Spleen (tissue), 11 donors: ENCODE measurements around the gene FUOM. TPM values are rescaled to one million over a fixed set of nuclear protein-coding genes. Genes with fewer than 3 reads are reported as not detected.
A peak's percentile ranks its signal among the peaks of the same experiment; 100 is the strongest.

Source experiments
- DNase-seq: peaks from one replicate; pipeline ENCODE4 v3.0.0-alpha.2; 2020
- H3K27ac ChIP-seq, 8 donors: fragments of 200-600 bp; sonication (generic) in 7 of 8; 1 replicate in 4 of 8; 2 replicates in 4 of 8; pipeline versions ENCODE4 v1.5.0 to v1.8.0; 2016 to 2021; ENCODE audit warnings: inconsistent platforms in 4 of 8, mild to moderate bottlenecking in 4 of 8, moderate library complexity in 1 of 8
- H3K27me3 ChIP-seq, 7 donors: fragments of 200-600 bp; sonication (generic) in 6 of 7; replicated peaks in 1 of 7; 1 replicate in 4 of 7; 2 replicates in 3 of 7; pipeline versions ENCODE4 v1.5.0 to v1.8.0; 2016 to 2021; ENCODE audit warnings: inconsistent platforms in 3 of 7, mild to moderate bottlenecking in 1 of 7
- H3K36me3 ChIP-seq, 6 donors: fragments of 200-600 bp; sonication (generic) in 5 of 6; 1 replicate in 4 of 6; 2 replicates in 2 of 6; pipeline versions ENCODE4 v1.5.0 to v1.8.0; 2016 to 2021; ENCODE audit warnings: inconsistent platforms in 2 of 6
- H3K4me1 ChIP-seq, 6 donors: fragments of 200-600 bp; sonication (generic) in 5 of 6; 1 replicate in 3 of 6; 2 replicates in 3 of 6; pipeline versions ENCODE4 v1.5.0 to v1.8.0; 2016 to 2021; ENCODE audit warnings: inconsistent platforms in 3 of 6
- H3K4me3 ChIP-seq, 8 donors: fragments of 200-600 bp; sonication (generic) in 7 of 8; 1 replicate in 4 of 8; 2 replicates in 4 of 8; pipeline versions ENCODE4 v1.5.0 to v1.8.0; 2016 to 2021; ENCODE audit warnings: inconsistent platforms in 4 of 8, mild to moderate bottlenecking in 4 of 8, moderate library complexity in 2 of 8
- H3K9me3 ChIP-seq, 8 donors: fragments of 200-600 bp; sonication (generic) in 7 of 8; 1 replicate in 4 of 8; 2 replicates in 4 of 8; pipeline versions ENCODE4 v1.5.0 to v1.8.0; 2016 to 2021; ENCODE audit warnings: inconsistent platforms in 4 of 8
- CTCF ChIP-seq, 11 experiments: fragments of 200-600 bp in 7 of 11; fragments of 450-650 bp in 4 of 11; sonication (generic) in 4 of 11; IDR thresholded peaks in 8 of 11; conservative IDR thresholded peaks in 3 of 11; 1 replicate in 7 of 11; 2 replicates in 4 of 11; pipeline versions ENCODE4 v1.4.0 to v1.8.0; 2016 to 2021; ENCODE audit warnings: antibody characterized with exemption in 11 of 11, inconsistent platforms in 4 of 11, mild to moderate bottlenecking in 1 of 11
- POLR2A ChIP-seq, 3 donors: fragments of 450-650 bp; IDR thresholded peaks; one replicate each; pipeline ENCODE4 v1.5.1; 2017; ENCODE audit warnings: antibody characterized with exemption in 3 of 3, mild to moderate bottlenecking in 1 of 3
- POLR2AphosphoS5 ChIP-seq, 3 donors: sonication (generic); formaldehyde crosslinking; IDR thresholded peaks; one replicate each; pipeline ENCODE4 v1.5.1; 2017; ENCODE audit warnings: antibody characterized with exemption in 3 of 3
- WGBS, 5 donors: extraction: QIAGEN DNeasy Blood & Tissue Kit in 3 of 5; methylation state at CpG; one replicate each; pipeline versions ENCODE4 v1.1.5 to v1.1.7; 2013 to 2018; 5-methylcytosine and 5-hydroxymethylcytosine counted together
- intact Hi-C: fragments of 100-400 bp; cut with DNase I; formaldehyde crosslinking; loops from one replicate; pipeline ENCODE4 v1.15.0; 2023; ENCODE audit warnings: low total_unique reads
- polyA plus RNA-seq, 3 donors: library from polyadenylated mRNA; stranded (reverse); fragments of 200-250 nt; gene quantifications; one replicate each; pipeline ENCODE4 v1.2.1, GENCODE V29; 2013
- total RNA-seq, 7 donors: library from RNA; depleted of rRNA in 3 of 7; stranded (reverse); fragments of >200 nt in 3 of 7; fragmentation: NEBNext Ultra II Directional in 4 of 7; extraction: Animal tissue kit (Norgen Biotek cat#: 25700) in 4 of 7; gene quantifications; one replicate each; pipeline versions ENCODE4 v1.1.0 to v1.2.1, GENCODE V29; 2016 to 2021
- donor health status: healthy with polysubstance abuse.
- donor health status: DM: no; HTN: no; CAD: no; lungs with moderate emphysema.
- donor health status: DM: no; HTN: no; CAD: no.
- donor health status: Bipolar disorder and iron deficiency.
- donor health status: healthy.
- donor health status: DM: no; HTN: no; CAD: no.
- donor health status: DM: yes; HTN: yes; CAD: no.

The FUOM gene
- total and polyA plus RNA-seq, 10 donors, result 25.3 to 79.6 (median 34.6) TPM

GRCh38 chr10:133311570-133311969 is 46.2 kb downstream of the FUOM start:
- TF ChIP-seq CTCF (IDR thresholded peaks at IDR 0.05 in 8 of 11, conservative IDR thresholded peaks at IDR 0.05 in 3 of 11) (no peak), POLR2AphosphoS5 (IDR thresholded peaks at IDR 0.05) (no peak), POLR2A (IDR thresholded peaks at IDR 0.05) (no peak)
- Histone ChIP-seq H3K27ac (no peak overlapping the region), H3K36me3 (peaks cover 0 to 41% (median 32%) of the 10 kb centered on the region in 6 donors), H3K9me3 (no peaks in the 10 kb centered on the region), H3K27me3 (no peaks in the 10 kb centered on the region), H3K4me1 (peaks cover 13 to 39% (median 30%) of the 10 kb centered on the region in 6 donors), H3K4me3 (no peak overlapping the region)
- 92 to 95% (median 94%) methylated on average over 10 of the region's 10 CpGs for WGBS, 5 donors
- intact Hi-C loops, result no loop called here
- peak; percentile 71 for DNase-seq

GRCh38 chr10:133310789-133311188 is 47.0 kb downstream of the FUOM start:
- DNase-seq, result peak; percentile 47
- Histone ChIP-seq H3K4me3 (no peak overlapping the region), H3K36me3 (peaks cover 0 to 41% (median 32%) of the 10 kb centered on the region in 6 donors), H3K27ac (no peak overlapping the region), H3K9me3 (no peaks in the 10 kb centered on the region), H3K27me3 (no peaks in the 10 kb centered on the region), H3K4me1 (peaks cover 17 to 47% (median 37%) of the 10 kb centered on the region in 6 donors)
- no peak for TF ChIP-seq POLR2AphosphoS5 (IDR thresholded peaks at IDR 0.05)
- TF ChIP-seq POLR2A (IDR thresholded peaks at IDR 0.05), result no peak
- TF ChIP-seq CTCF (IDR thresholded peaks at IDR 0.05 in 8 of 11, conservative IDR thresholded peaks at IDR 0.05 in 3 of 11), result no peak
- intact Hi-C loops, result no loop called here
- WGBS, 5 donors, result 96 to 99% (median 97%) methylated on average over 8 of the region's 8 CpGs

- H3K27me3 ChIP-seq, result no peaks in the 10 kb centered on the region
- no peak for TF ChIP-seq POLR2A (IDR thresholded peaks at IDR 0.05)
- no peak for TF ChIP-seq POLR2AphosphoS5 (IDR thresholded peaks at IDR 0.05)
- no peak for TF ChIP-seq CTCF (IDR thresholded peaks at IDR 0.05 in 8 of 11, conservative IDR thresholded peaks at IDR 0.05 in 3 of 11)
- WGBS, 5 donors, result 94 to 96% (median 95%) methylated on average over 7 to 16 of the region's 16 CpGs
- peak; percentile 86 for DNase-seq
- no peaks in the 10 kb centered on the region for H3K9me3 ChIP-seq
- intact Hi-C loops, result no loop called here
- no peak overlapping the region for H3K4me3 ChIP-seq
- no peak overlapping the region for H3K27ac ChIP-seq
- peaks cover 0 to 41% (median 32%) of the 10 kb centered on the region in 6 donors for H3K36me3 ChIP-seq
- peaks cover 17 to 51% (median 41%) of the 10 kb centered on the region in 6 donors for H3K4me1 ChIP-seq
These were observed 47.4 kb downstream of the FUOM start for GRCh38 chr10:133310399-133310755.

- 88 to 90% (median 89%) methylated on average over 28 to 33 of the region's 33 CpGs for WGBS, 5 donors
- Histone ChIP-seq H3K4me3 (peak overlapping the region in 2 of 8 donors; percentile 75 to 98), H3K36me3 (peaks cover 0 to 41% (median 32%) of the 10 kb centered on the region in 6 donors), H3K9me3 (no peaks in the 10 kb centered on the region), H3K27me3 (no peaks in the 10 kb centered on the region), H3K4me1 (peaks cover 17 to 56% (median 45%) of the 10 kb centered on the region in 6 donors), H3K27ac (peak overlapping the region in 6 of 8 donors; percentile 95 to 99 (median 98))
- intact Hi-C loops, result no loop called here
- TF ChIP-seq POLR2A (IDR thresholded peaks at IDR 0.05) (no peak), POLR2AphosphoS5 (IDR thresholded peaks at IDR 0.05) (no peak), CTCF (IDR thresholded peaks at IDR 0.05 in 8 of 11, conservative IDR thresholded peaks at IDR 0.05 in 3 of 11) (no peak)
- peak; percentile 90 for DNase-seq
These were observed 48.0 kb downstream of the FUOM start for GRCh38 chr10:133309720-133310398.
